ENCODE data around the gene CCN6. TPM values are rescaled to one million over a fixed set of nuclear protein-coding genes. Genes with fewer than 3 reads are reported as not detected.
"Not testable (repeated sequence)": the region's sequence is repeated elsewhere in the genome, so short reads cannot be mapped to it uniquely, and the experiment has no call there.

CCN6 gene
- total RNA-seq, 2 donors from 2014 or later = not detected

- intact Hi-C loops (cut with DNase I) = loop anchor here (5.0 to 10.0 kb wide), 3 partner anchors 48 to 333 kb away; no protein-coding TSS in a partner anchor
Observed at GRCh38 chr6:112044856-112045255, 9.0 kb upstream of the CCN6 start.

GRCh38 chr6:112047523-112047922 lies 6.4 kb upstream of the CCN6 start:
- DNase-seq (ENCODE audit: low spot score) = not testable (repeated sequence)
- intact Hi-C loops (cut with DNase I) = loop anchor here in 1 of 2 donors (10.0 kb wide), 1 partner anchor 333 kb away; no protein-coding TSS in a partner anchor

More at GRCh38 chr6:112044856-112045255, 9.0 kb upstream of the CCN6 start:
- no peak for DNase-seq (ENCODE audit: low spot score)

GRCh38 chr6:112049026-112049799 lies 4.7 kb upstream of the CCN6 start:
- intact Hi-C loops (cut with DNase I) = loop anchor here in 1 of 2 donors (10.0 kb wide), 1 partner anchor 334 kb away; no protein-coding TSS in a partner anchor
- no peak for DNase-seq (ENCODE audit: low spot score)

GRCh38 chr6:112049996-112050395 lies 3.9 kb upstream of the CCN6 start:
- intact Hi-C loops (cut with DNase I) = loop anchor here in 1 of 2 donors (10.0 kb wide), 1 partner anchor 335 kb away; no protein-coding TSS in a partner anchor
- no peak for DNase-seq (ENCODE audit: low spot score)

- no peak for DNase-seq (ENCODE audit: low spot score)
- intact Hi-C loops (cut with DNase I) = no loop called here
Observed at GRCh38 chr6:112050429-112050828, 3.5 kb upstream of the CCN6 start.

GRCh38 chr6:112051251-112051740 lies 2.6 kb upstream of the CCN6 start:
- intact Hi-C loops (cut with DNase I); DNase-seq (ENCODE audit: low spot score): not testable (repeated sequence)

GRCh38 chr6:112054555-112055190 lies 769 bp downstream of the CCN6 start:
- intact Hi-C loops (cut with DNase I) = no loop called here
- DNase-seq (ENCODE audit: low spot score) = no peak

GRCh38 chr6:112058243-112059032 lies 4.5 kb downstream of the CCN6 start:
- DNase-seq (ENCODE audit: low spot score) = no peak
- intact Hi-C loops (cut with DNase I) = no loop called here

- intact Hi-C loops (cut with DNase I) = no loop called here
- no peak for DNase-seq (ENCODE audit: low spot score)
Observed at GRCh38 chr6:112061605-112062004, 7.7 kb downstream of the CCN6 start.

- no peak for DNase-seq (ENCODE audit: low spot score)
- intact Hi-C loops (cut with DNase I) = no loop called here
Observed at GRCh38 chr6:112062966-112063365, 9.1 kb downstream of the CCN6 start.

- no peak for DNase-seq (ENCODE audit: low spot score)
- intact Hi-C loops (cut with DNase I) = no loop called here
Observed at GRCh38 chr6:112065426-112065986, 11.6 kb downstream of the CCN6 start.

- intact Hi-C loops (cut with DNase I) = no loop called here
- no peak for DNase-seq (ENCODE audit: low spot score)
Observed at GRCh38 chr6:112066606-112067005, 12.7 kb downstream of the CCN6 start.

GRCh38 chr6:112081569-112081968 lies 27.7 kb downstream of the CCN6 start:
- intact Hi-C loops (cut with DNase I) = no loop called here
- DNase-seq (ENCODE audit: low spot score) = no peak

GRCh38 chr6:112085286-112086065 lies 31.6 kb downstream of the CCN6 start:
- intact Hi-C loops (cut with DNase I) = no loop called here
- DNase-seq (ENCODE audit: low spot score) = no peak

- intact Hi-C loops (cut with DNase I) = no loop called here
- no peak for DNase-seq (ENCODE audit: low spot score)
Observed at GRCh38 chr6:112086744-112087135, 32.8 kb downstream of the CCN6 start.

GRCh38 chr6:112087136-112087911 lies 33.4 kb downstream of the CCN6 start, which contains the start of the genes FAM229B and TUBE1:
Gene FAM229B (plus strand): TSS chr6:112087591. CDS start chr6:112099284, 11,693 bp downstream.
Gene TUBE1 (minus strand): TSS chr6:112087482. CDS start chr6:112087434, 48 bp downstream.
- intact Hi-C loops (cut with DNase I) = no loop called here
- peak; percentile 98 for DNase-seq (ENCODE audit: low spot score)

- intact Hi-C loops (cut with DNase I) = no loop called here
- DNase-seq (ENCODE audit: low spot score) = no peak
Observed at GRCh38 chr6:112087916-112088315, 34.0 kb downstream of the CCN6 start.

- DNase-seq (ENCODE audit: low spot score) = no peak
- intact Hi-C loops (cut with DNase I) = no loop called here
Observed at GRCh38 chr6:112096901-112097300, 43.0 kb downstream of the CCN6 start.

Measured in posterior vena cava (tissue), 2 donors.